Thyroid gland (tissue), 4 donors: ENCODE results near the gene SOX10. TPM values are rescaled to one million over a fixed set of nuclear protein-coding genes. Genes with fewer than 3 reads are reported as not detected.

Experiments used
- DNase-seq, 2 donors: peaks; one replicate each; pipeline ENCODE4 v3.0.0-alpha.2; 2019
- H3K27ac ChIP-seq, 3 donors: fragments of 200-600 bp; sonication (generic); 1 replicate in 2 of 3; 2 replicates in 1 of 3; pipeline ENCODE4 v1.5.1; 2016 to 2019; ENCODE audit warnings: mild to moderate bottlenecking in 1 of 3, moderate library complexity in 1 of 3
- H3K27me3 ChIP-seq: fragments of 200-600 bp; sonication (generic); one replicate; pipeline ENCODE4 v1.5.1; 2019
- H3K36me3 ChIP-seq, 2 donors: fragments of 200-600 bp; sonication (generic); one replicate each; pipeline ENCODE4 v1.5.1; 2016 to 2019
- H3K4me1 ChIP-seq, 2 donors: fragments of 200-600 bp; sonication (generic); one replicate each; pipeline ENCODE4 v1.5.1; 2017 to 2019
- H3K4me3 ChIP-seq, 3 donors: fragments of 200-600 bp; sonication (generic); replicated peaks in 1 of 3; 1 replicate in 2 of 3; 2 replicates in 1 of 3; pipeline ENCODE4 v1.5.1; 2016; ENCODE audit warnings: mild to moderate bottlenecking in 1 of 3
- H3K9me3 ChIP-seq: fragments of 200-600 bp; sonication (generic); one replicate; pipeline ENCODE4 v1.5.1; 2017
- POLR2A ChIP-seq, 2 donors: fragments of 450-650 bp; IDR thresholded peaks; one replicate each; pipeline ENCODE4 v1.6.1; 2017; ENCODE audit warnings: antibody characterized with exemption in 2 of 2, mild to moderate bottlenecking in 2 of 2, moderate library complexity in 1 of 2
- WGBS, 2 donors: methylation state at CpG; one replicate each; pipeline ENCODE4 v1.1.5; 2017; 5-methylcytosine and 5-hydroxymethylcytosine counted together
- intact Hi-C: fragments of 100-400 bp; cut with DNase I; formaldehyde crosslinking; loops from one replicate; pipeline ENCODE4 v1.15.1; 2023
- total RNA-seq, 4 donors: library from RNA; depleted of rRNA; stranded (reverse); fragments of >200 nt; gene quantifications; one replicate each; pipeline ENCODE4 v1.2.3, GENCODE V29; 2016
- TF ChIP-seq, protein P1 (sequence below), 6 experiments: fragments of 200-600 bp in 3 of 6; fragments of 450-650 bp in 3 of 6; sonication (generic) in 3 of 6; IDR thresholded peaks; one replicate each; pipeline ENCODE4 v1.5.1; 2016 to 2019; ENCODE audit warnings: antibody characterized with exemption in 6 of 6, mild to moderate bottlenecking in 2 of 6, inconsistent platforms in 1 of 6, moderate library complexity in 1 of 6

Gene SOX10
- total RNA-seq, 4 donors from 2014 or later, result 0.34 TPM; not detected in 3

DNA sequence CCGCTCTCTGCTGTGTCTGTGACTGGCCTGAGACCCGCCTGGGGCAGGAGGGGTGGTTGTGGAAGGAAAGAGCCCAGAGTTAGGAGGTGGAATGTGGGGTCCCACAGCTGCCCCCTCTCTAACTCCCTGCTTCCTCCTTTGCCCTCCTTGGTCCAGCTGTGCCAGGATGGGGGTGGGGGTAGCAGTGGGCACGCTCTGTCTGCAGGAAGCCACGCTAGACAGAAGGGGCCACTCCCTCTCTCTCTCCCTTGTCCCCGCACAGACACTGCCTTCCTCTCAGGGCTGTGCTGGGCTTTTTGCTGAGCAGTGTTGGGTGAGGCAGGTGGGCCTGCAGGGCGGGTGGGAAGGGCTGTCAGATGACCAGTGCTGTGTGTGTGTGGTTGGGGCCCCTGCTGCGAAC is 2.0 kb upstream of the SOX10 start:
- Histone ChIP-seq H3K36me3 (no peaks in the 10 kb centered on the region), H3K4me3 (no peak overlapping the region), H3K27me3 (no peaks in the 10 kb centered on the region), H3K4me1 (no peaks in the 10 kb centered on the region), H3K27ac (no peak overlapping the region), H3K9me3 (no peaks in the 10 kb centered on the region)
- TF ChIP-seq, protein P1, sequence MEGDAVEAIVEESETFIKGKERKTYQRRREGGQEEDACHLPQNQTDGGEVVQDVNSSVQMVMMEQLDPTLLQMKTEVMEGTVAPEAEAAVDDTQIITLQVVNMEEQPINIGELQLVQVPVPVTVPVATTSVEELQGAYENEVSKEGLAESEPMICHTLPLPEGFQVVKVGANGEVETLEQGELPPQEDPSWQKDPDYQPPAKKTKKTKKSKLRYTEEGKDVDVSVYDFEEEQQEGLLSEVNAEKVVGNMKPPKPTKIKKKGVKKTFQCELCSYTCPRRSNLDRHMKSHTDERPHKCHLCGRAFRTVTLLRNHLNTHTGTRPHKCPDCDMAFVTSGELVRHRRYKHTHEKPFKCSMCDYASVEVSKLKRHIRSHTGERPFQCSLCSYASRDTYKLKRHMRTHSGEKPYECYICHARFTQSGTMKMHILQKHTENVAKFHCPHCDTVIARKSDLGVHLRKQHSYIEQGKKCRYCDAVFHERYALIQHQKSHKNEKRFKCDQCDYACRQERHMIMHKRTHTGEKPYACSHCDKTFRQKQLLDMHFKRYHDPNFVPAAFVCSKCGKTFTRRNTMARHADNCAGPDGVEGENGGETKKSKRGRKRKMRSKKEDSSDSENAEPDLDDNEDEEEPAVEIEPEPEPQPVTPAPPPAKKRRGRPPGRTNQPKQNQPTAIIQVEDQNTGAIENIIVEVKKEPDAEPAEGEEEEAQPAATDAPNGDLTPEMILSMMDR (IDR thresholded peaks at IDR 0.05), result no peak
- no peak for TF ChIP-seq POLR2A (IDR thresholded peaks at IDR 0.05)
- WGBS, 2 donors, result 83 to 96% methylated on average over 6 to 7 of the region's 7 CpGs
- no peak for DNase-seq
- intact Hi-C loops, result no loop called here

DNA sequence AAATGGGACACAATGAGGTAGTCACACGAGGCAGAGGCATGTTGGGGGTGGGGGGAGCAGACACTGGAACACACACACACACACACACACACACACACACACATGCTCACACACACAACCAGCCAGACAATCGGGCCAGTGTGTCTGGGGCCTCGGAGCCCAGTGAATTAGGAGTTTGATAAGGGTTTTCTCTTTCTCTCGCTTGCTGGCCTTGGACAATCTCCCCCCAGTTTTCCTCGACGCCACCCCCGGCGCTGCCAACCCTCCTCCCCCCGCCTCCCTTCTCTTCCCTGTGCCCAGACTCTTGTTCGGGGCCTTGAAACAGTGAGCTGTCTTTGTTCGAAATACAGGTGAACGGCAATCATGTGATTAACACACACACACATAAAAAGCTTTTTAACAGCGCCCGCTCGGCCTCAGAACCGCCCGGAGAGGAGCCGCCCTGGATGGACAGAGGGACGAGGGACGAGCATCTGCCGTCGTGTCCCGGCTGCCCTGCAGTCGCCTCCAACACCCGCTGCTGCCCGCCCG is 1.5 kb upstream of the SOX10 start:
- DNase-seq, result no peak
- H3K4me3 ChIP-seq, result no peak overlapping the region
- no peak for TF ChIP-seq POLR2A (IDR thresholded peaks at IDR 0.05)

DNA sequence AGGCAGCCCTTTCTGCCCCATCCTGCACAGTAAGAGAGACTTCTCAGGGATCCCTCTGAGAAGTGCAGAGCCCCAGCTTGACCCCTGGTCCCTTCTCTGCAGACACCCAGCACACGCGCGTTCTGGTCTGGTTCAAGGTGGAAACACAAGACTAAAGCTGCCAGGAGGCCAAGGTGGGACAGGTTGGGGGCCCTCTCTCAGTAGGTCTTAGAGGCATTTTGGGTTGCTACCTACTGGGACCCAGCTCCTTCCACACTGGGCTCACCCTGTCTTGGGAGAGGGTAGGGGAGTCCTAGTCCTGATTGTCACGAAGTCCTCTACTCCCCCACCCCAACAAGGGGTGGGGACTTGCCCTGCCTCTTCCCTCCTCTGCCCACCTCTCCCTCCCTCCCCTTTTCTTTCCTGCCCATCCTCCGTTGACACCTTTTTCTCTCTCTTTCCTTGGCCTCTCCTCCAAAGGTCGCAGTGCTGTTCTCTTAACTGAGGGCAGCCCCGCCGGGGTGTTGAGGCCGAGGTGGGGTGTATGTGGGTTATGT is 763 bp upstream of the SOX10 start:
- Histone ChIP-seq H3K4me1 (no peaks in the 10 kb centered on the region), H3K27me3 (no peaks in the 10 kb centered on the region), H3K9me3 (no peaks in the 10 kb centered on the region), H3K36me3 (no peaks in the 10 kb centered on the region), H3K4me3 (no peak overlapping the region), H3K27ac (no peak overlapping the region)
- TF ChIP-seq POLR2A (IDR thresholded peaks at IDR 0.05), result no peak
- TF ChIP-seq, protein P1 (IDR thresholded peaks at IDR 0.05), result no peak
- 89 to 93% methylated on average over 6 to 9 of the region's 9 CpGs for WGBS, 2 donors
- intact Hi-C loops, result no loop called here
- DNase-seq, result no peak

More for the DNA sequence above, 1.5 kb upstream of the SOX10 start:
- no peaks in the 10 kb centered on the region for H3K9me3 ChIP-seq
- H3K27ac ChIP-seq, result no peak overlapping the region
- no peaks in the 10 kb centered on the region for H3K4me1 ChIP-seq
- H3K27me3 ChIP-seq, result no peaks in the 10 kb centered on the region
- intact Hi-C loops, result no loop called here
- WGBS, 2 donors, result 88 to 94% methylated on average over 26 to 27 of the region's 27 CpGs
- H3K36me3 ChIP-seq, result no peaks in the 10 kb centered on the region

DNA sequence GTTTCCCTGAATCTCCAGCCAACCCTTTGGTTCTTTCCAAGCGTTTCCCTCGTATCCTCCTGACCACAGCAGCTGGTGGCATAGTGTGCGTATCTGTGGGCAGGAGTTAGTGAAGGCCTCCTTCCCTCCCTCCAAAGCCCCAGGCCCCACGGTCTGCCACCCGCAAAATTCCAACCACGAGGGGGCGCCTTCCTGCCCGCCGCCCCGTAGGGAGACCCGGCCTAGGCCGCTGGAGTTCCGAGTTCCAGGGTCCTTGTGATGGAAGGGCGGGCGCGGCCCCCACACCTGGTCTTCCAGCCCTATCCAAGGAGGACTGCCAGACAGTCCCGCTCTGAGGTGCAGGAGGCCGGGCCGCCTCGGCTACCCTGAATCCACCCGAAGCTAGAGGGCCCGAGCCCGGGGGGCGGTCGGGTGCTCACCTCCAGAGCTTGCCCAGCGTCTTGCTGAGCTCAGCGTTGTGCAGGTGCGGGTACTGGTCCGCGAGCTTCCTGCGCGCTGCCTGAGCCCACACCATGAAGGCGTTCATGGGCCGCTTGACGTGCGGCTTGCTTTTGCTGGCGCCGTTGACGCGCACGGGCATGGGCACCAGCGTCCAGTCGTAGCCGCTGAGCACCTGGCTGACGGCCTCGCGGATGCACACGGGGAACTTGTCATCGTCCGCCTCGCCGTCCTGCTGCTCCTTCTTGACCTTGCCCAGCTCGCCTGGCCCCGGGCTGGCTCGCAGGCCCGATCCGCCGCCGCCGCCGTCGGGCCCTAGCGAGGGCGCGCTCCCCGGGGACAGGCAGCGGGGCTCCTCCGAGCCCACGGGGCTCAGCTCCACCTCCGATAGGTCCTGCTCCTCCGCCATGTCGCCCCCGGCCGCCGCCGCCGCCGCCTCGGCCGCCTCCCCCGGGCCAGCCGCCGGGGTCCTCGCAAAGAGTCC is 1.2 kb downstream of the SOX10 start:
- Histone ChIP-seq H3K36me3 (no peaks in the 10 kb centered on the region), H3K4me3 (no peak overlapping the region), H3K27ac (no peak overlapping the region), H3K4me1 (no peaks in the 10 kb centered on the region), H3K9me3 (no peaks in the 10 kb centered on the region), H3K27me3 (no peaks in the 10 kb centered on the region)
- peak; percentile 15 for DNase-seq
- intact Hi-C loops, result no loop called here
- 33 to 46% methylated on average over 20 to 33 of the region's 84 CpGs for WGBS, 2 donors
- TF ChIP-seq POLR2A (IDR thresholded peaks at IDR 0.05), result no peak
- TF ChIP-seq, protein P1 (IDR thresholded peaks at IDR 0.05), result peak in 3 of 6 experiments; percentile 12 to 19 (median 12)

DNA sequence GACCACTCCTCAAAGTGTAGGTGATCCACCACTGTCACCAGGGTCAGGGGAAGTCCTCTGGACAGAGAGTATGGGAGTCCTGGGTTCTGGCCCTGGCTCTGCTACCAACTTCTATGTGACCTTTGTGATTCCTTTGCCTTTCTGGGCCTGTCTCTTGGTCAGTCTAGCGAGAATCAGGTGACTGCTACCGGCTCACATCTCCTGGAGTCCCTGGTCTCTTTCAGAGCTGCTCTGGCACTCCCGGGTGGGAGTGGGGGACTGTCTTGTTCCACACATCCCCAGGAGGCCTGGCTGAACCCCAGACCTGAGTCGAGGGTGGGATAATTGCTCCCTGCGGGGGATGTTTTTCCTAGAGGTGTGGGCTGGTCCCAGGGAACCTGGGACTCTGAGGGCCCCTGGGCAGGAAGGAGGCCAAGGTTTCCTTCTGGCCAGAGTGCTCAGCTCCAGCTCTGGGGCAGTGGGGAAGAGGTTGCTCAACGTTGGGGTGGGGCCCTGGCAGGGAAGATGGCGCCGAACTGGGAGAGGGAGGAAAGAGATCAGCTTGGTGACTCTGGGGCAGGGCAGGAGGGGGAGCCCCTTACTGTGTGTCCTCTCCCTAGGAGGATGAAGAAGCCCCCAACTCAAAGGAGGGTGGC is 2.1 kb downstream of the SOX10 start:
- no peaks in the 10 kb centered on the region for H3K36me3 ChIP-seq
- DNase-seq, result no peak
- H3K27ac ChIP-seq, result no peak overlapping the region
- H3K9me3 ChIP-seq, result no peaks in the 10 kb centered on the region
- H3K4me1 ChIP-seq, result no peaks in the 10 kb centered on the region
- H3K4me3 ChIP-seq, result no peak overlapping the region
- no peaks in the 10 kb centered on the region for H3K27me3 ChIP-seq
- 79 to 86% methylated on average over 7 to 8 of the region's 8 CpGs for WGBS, 2 donors
- intact Hi-C loops, result no loop called here
- TF ChIP-seq, protein P1 (IDR thresholded peaks at IDR 0.05), result no peak
- TF ChIP-seq POLR2A (IDR thresholded peaks at IDR 0.05), result no peak
